Esophagus squamous epithelium (tissue), 4 donors: ENCODE measurements around the gene RABL3.

Experiments used
- CTCF ChIP-seq, 6 experiments: fragments of 450-650 bp in 4 of 6; fragments of 200-600 bp in 2 of 6; sonication (generic) in 2 of 6; IDR thresholded peaks; one replicate each; pipeline ENCODE4 v1.5.1; 2016 to 2019; ENCODE audit warnings: antibody characterized with exemption in 6 of 6, mild to moderate bottlenecking in 4 of 6, moderate library complexity in 4 of 6
- POLR2A ChIP-seq, 4 donors: fragments of 450-650 bp; IDR thresholded peaks; one replicate each; pipeline ENCODE4 v1.6.1; 2017; ENCODE audit warnings: antibody characterized with exemption in 4 of 4, mild to moderate bottlenecking in 4 of 4, moderate library complexity in 3 of 4

- TF ChIP-seq CTCF (IDR thresholded peaks at IDR 0.05) (no peak), POLR2A (IDR thresholded peaks at IDR 0.05) (no peak)
These were observed 60.7 kb downstream of the RABL3 start for GRCh38 chr3:120681506-120682038.
